Kidney glomerular epithelial cell (primary cell): ENCODE measurements around the gene TUFT1.
A peak's percentile ranks its signal among the peaks of the same experiment; 100 is the strongest.

Experiments used
- DNase-seq: peaks from one replicate; lab custom pipeline; 2025; lab: John Stamatoyannopoulos, UW

TUFT1 gene, protein sequence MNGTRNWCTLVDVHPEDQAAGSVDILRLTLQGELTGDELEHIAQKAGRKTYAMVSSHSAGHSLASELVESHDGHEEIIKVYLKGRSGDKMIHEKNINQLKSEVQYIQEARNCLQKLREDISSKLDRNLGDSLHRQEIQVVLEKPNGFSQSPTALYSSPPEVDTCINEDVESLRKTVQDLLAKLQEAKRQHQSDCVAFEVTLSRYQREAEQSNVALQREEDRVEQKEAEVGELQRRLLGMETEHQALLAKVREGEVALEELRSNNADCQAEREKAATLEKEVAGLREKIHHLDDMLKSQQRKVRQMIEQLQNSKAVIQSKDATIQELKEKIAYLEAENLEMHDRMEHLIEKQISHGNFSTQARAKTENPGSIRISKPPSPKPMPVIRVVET

DNA sequence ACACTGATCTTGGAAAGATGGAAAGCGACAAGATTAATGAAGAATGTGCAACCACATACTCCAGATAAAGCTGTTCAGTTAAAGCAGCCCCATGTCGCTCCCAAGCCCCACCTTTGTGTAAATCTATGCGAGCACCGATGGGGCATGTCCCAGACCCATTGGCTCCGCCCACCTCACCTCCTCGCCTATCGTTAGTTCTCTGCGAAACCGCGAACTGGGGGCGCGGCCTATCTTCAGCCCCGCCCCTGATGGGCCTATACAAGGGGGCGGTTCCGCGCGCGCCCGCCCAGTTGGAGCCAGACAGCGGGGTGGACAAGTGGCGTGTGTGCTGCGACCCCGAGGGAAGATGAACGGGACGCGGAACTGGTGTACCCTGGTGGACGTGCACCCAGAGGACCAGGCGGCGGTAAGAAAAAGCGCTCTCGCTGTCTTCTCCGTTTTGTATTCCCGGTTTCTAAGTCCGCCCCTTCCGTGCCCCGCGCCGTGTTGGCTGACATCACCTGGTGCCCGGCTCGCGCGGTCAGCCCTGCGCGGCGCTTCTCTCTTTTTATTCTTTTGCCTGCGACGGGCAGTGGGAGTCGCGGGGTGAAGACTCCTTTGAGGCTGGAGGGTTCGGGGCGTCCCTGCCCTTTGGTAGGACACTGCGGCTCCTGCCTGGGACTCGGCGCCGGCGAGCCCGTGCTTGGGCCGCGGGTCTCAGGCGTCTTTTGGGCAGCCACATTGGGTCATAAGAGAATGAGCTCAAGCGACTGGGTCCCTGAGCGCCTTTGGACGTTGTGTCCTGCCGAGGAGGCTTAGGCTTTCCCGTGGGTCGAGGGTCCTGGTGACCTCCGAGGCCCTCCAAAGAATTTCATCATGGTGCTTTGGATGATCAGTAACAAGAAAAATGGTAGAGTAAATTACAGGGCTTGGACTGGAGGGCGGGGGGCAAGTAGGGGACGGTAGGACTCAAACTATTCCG, at the start of gene TUFT1:
Gene TUFT1, plus strand, starts transcription at position 289 of the 961 bp plus-strand sequence. Its CDS starts 58 bp downstream, at position 347.
- DNase-seq = peak; percentile 86

DNA sequence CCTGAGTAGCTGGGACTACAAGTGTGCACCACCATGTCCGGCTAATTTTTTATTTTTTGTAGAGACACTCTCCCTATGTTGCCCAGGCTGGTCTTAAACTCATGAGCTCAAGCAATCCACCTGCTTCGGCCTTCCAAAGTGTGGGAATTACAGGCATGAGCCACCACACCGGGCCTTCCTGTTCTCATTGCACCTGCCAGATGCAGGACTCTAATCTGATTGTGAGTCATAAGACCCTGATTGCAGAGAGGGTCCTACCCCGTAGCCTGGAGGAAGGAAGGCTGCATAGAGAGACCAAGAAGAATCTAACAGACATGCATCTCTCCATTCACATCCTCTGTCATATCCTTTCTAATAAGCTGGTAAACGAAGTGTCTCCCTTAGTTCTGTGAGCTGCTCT, 48.5 kb upstream of the TUFT1 start:
- DNase-seq = no peak

DNA sequence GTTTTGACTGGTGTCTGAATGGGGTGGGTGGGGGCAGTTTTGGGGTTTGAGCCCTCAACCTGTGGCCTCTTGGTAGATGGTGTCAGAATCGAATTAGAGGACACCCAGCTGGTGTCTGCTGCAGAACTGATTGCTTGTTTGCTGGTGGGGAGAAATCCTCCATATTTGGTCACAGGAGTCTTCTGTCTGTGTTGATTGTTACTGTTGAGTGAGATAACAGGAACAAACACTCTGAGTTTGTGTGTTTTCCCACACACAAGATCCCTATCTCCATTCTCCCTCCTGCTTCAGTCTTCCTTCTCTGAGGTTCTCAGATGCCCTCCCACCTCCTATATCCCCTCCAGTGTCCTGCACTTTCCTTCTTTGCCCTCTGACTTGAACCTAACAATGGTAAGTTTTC, 48.0 kb upstream of the TUFT1 start:
- DNase-seq = no peak

DNA sequence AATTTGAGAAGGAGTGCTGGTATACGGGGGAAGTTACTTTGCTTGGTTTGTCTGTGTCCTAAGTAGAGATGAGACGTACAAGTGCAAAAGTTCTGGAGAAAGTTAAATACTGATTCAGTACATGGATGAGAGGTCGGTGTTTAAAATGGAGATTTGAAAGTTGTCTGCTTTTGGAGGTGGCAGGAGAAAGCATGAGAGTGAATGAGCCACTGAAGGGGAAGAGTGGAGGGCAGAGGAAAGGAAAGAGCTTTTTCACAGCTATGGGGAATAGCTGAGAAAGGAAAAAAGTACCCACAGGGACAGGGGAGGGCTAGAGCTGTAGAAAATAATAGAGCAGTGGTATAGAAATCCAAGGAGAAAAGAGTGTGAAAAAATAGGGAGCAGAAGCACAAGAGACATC, 47.1 kb upstream of the TUFT1 start:
- no peak for DNase-seq

DNA sequence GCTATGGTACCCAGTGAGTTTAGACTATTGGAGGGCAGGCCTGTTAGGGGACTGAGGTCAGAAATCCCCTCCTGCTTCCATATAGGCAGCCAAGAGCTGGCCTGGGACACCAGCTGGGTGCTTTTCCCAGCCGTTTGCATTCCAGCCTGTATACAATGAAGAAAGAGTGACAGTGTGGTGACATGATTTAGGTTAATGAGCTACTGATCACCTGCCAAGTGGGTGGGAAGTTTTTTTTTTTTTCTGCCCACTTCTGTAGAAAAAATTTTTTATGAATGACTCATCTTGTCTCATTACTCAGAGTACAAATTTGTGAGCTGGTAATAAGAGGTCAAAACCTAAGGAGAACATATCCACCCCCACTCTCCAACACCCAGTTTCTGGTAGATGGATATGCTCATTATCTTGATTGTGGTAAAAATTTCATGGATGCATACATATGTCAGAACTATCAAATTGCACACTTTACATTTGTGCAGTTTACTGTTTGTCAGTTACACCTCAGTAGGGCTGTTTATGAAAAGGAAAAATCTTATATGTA, 45.3 kb upstream of the TUFT1 start:
- DNase-seq = peak; percentile 75

DNA sequence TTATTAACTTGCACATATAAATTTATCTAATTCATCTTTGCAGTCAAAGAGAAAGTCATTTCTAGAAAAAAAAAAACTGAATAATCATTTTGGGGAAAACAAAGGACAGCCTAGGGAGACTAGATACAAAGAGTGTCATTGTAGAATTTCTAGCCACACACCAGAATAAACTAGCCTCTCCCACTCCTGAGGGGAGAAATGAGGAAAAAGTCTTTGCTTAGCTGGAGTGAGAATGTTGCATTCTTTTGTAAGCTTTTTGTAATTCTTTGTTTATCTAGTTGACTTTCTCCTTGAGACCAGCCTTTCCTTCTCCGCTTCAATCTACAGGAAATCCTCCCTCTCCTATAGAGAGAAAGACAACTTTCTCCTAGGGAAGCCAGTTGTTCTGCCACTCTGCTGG, 44.8 kb upstream of the TUFT1 start:
- no peak for DNase-seq

DNA sequence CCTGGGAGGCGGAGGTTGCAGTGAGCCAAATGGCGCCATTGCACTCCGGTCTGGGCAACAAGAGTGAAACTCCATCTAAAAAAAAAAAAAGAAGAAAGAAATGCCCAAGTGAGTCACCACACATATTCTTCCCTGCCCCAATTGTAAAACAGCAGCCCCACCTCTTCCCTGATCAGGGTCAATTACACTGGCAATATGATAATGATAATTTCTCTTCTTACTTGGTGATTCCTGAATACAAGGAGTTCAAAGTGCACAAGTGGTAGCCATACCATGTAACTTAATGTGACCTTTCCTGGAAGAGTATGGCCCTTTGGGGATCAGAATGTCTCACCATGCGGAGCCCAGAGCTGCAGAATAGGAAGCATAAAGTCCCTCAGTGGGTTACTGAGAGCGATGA, 40.7 kb upstream of the TUFT1 start:
- no peak for DNase-seq

DNA sequence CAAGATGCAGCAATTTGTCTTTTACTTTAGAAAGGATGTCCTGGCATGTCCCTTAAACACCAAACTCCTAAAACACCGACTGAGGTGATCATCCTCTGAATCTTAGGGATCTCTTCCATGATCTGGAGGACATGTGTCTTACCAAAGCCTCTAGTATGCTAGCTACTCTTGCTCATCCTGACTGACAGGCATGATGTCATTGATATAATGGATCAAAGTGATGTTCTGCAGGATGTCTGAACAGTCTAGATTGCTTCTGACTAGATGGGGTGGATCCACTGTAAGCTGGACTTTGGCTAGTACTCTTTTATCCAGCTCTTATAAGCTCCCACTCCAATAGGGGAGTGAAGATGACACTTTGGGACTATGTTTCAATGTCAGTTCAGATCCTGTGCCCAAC, 40.2 kb upstream of the TUFT1 start:
- no peak for DNase-seq

DNA sequence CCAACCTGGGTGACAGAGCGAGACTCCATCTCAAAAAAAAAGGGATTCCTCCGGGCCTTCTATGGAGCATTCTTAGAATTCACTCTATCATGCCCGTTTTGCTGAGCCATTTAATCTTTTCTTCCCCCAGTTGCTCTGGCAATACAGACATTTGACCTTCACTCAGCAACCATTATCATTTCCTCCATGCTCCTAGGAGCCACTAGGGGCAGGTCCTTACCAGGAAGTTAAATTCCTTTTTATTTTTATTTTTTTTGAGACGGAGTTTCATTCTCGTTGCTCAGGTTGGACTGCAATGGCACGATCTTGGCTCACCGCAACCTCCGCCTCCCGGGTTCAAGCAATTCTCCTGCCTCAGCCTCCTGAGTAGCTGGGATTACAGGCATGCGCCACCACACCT, 38.6 kb upstream of the TUFT1 start:
- no peak for DNase-seq

DNA sequence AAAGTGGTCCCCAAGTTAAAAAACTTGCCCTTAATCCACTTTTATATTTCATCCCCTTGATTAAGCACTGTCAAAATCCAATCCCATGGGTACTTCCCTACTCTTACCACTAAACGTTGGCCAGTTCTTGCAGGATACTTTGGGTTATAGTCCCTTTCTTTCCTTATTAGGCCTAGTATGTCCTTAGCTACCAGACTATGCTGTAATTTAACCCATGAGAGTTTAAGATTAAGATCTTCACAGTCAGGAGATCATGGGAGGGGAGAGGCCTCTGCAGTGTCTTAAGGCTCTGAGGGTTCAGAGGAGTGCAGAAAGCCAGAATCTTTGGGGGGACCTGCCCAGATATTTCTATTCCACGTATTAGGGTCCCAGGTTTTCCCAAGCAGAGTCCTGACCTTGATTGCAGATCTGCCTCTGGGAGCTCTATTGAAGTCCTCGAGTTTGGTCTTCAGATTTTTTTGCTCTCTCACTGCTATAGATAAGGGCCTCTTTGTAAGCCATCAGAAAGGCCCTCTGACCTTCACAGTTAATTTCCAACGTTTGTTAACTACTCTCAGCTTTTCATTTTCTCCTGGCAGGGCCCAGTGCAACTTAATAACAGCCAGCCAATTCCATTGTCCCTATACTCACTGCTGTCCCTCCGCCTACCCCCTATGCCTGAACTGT, 37.9 kb upstream of the TUFT1 start:
- DNase-seq = no peak

DNA sequence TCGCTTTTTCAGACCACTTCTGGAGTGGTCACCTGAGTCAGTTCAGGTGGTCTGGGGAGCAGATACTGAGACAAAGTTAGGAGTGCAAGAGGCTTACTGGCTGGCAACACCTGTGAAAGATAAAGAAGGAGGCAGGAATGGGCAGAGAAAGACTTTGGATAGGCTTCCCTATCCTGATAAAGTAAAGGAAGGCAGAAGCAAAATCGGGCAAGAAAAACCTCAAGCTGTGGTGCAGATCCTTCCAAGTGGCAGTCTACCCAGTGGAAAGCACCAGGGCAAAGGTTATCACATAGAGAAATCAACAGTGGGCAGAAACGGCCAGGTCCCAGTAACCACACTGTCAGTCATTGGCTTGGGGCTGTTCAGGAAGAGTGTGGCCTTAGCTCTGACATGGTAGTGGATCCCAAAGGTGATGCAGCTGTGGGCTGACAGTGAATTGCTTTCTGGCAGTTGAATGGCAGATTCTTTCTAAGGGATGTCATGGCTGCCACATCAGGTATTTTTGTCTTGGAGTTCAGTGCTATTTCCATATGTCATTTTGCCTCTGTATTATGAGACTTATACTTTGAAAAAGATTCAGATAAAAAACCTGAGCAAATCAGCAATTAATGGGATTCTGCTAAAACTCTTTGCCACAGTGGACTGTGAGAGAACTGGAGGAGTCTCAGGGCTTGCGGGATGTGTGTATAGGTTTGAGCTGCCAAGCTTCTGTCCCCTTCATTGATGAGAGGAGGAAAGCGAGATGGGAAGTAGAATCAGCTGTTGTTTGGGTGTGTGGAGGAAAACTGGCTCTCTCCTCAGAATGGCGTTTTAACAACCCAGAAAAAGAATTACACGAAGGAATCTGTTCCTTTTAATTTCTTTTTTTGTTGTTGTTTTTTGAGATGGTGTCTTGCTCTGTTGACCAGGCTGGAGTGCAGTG, 37.0 kb upstream of the TUFT1 start:
- DNase-seq = no peak

DNA sequence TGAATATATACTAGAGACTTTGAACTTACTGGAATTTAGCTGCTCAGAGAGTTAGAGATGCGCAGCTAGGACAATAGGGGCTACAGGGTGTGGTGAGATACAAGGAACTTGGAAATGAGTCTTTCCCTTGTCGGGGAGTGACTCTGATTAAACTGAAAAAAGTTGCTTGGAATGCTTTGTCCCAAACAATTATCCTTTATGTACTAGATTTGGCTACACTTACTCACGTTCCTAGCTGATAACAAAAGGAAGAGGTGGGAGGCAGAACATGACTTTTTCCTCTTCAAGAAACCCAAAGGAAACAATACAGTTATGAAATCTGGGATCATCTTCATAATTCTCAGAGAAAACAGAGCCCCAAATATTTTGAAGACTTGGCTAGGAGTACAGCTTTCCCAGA, 35.9 kb upstream of the TUFT1 start:
- no peak for DNase-seq

DNA sequence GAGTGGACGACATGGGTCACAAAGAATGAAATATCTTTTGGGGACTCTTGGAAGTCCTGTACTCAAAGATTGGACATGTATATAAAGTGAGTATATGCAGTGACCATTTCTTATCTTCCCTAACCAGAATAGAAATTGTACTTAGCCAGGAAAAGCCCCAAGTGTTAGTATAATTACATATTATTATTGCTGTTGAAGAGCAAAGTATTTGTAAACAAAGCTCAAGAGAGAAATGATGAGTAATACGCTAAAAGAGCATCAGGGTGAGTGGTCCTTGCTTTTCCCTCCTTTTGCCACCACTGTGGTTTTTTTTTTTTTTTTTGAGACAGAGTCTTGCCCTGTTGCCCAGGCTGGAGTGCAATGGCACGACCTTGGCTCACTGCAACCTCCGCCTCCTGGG, 35.4 kb upstream of the TUFT1 start:
- DNase-seq = no peak

DNA sequence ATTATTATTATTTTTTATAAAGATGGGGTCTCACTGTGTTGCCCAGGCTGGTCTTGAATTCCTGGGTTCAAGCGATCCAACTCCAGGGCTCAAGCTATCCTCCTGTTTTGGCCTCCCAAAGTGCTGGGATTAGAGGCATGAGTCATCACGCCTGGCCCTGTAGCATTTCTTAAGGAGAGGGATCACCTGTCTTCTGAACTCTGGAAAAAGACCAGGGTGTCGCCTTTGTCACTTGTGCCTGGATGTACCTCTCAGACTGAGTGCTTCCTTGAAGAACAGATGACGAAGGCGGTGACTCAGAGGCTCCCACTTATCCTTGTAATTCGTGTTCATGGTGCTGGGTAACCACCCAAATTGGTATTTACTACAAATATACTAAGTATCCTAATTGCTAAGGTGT, 31.3 kb upstream of the TUFT1 start:
- no peak for DNase-seq

DNA sequence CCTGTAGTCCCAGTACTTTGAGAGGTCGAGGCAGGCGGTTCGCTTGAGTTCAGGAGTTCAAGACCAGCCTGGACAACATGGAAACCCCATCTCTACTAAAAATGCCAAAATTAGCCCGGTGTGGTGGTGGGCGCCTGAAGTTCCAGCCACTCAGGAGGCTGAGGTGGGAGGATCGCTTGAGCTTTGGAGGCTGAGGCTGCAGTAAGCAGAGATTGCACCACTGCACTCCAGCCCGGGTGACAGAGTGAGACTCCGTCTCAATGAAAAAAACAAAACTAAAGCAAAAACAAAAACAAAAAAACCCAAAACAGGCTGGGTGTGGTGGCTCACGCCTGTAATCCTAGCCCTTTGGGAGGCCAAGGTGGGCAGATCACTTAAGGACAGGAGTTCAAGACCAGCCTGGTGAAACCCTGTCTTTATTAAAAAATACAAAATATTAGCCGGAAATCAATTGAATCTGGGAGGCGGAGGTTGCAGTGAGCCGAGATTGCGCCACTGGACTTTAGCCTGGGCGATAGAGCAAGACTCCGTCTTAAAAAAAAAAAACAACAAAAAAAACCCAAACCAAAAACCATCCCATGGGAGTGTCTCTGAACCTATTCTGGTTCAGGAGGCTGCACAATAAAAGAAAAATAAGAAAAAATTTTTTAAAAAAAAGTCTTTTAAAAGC, 30.6 kb upstream of the TUFT1 start:
- no peak for DNase-seq

DNA sequence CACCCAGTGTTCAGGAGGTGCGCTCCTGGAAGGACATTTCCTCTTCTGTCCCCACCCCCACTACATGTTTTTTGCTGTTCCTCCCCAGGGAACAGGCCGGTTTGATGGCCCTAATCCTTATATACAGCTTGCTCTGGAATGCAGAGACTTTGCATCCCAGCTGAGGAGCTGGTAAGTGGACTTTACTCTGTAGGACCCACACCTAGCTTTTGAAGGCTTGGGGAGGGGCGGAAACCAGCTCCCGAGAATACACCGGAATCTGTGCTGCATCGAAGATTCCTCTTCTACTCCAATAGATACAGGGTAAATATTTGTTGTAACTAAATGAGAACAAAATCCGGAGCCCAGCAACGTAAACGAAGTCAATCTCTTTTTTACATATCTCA, 30.1 kb upstream of the TUFT1 start:
- no peak for DNase-seq

DNA sequence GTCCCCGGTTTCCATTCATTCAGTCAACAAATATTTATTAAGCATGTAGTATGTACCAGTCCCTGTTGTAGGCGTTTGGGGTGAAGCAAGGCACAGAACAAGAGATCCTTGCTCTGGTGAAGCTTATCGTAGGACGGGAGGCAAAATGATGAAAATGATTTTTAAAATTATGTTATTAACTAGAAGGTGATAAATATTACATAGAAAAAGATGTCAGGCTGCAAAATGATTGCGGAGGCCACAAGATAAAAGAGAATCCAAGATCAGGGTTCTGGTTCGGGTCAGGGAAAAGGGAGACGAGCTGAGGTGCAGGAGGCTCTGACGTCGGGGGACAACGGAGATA, 29.5 kb upstream of the TUFT1 start:
- no peak for DNase-seq

DNA sequence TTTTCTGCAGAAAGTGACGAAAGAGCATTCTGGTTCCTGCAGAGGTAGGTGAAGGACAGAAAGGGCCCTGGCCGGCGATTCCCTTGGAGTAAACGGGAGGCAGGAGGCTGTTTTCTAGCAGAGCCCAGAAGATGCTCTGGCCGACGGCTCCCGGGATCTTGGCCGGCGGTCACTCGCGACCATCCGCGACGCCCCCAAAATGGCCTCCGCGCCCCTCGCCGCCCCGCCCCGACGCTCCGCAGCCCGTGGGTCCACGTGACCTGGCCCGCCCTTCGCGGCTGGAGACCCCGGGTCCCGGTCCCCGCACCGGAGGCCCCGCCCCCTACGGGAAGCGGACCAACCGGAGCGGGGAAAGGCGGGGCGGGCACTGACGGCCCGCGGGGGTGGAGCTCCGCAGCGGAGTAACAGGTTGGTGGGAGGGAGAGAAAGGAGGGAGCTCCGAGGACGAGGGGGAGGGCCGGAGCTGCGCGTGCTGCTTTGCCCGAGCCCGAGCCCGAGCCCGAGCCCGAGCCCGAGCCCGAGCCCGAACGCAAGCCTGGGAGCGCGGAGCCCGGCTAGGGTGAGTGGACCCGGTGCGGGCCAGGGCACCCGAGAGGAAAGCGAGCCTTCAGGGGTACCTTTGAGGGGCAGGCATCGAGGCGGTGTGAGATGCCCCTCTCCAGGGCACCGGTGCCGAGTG, 29.0 kb upstream of the TUFT1 start, which contains the start of gene CGN:
Gene CGN, plus strand, starts transcription at position 431 of the 679 bp plus-strand sequence. CDS start 7,133 bp downstream, outside the sequence.
- DNase-seq = peak; percentile 75

DNA sequence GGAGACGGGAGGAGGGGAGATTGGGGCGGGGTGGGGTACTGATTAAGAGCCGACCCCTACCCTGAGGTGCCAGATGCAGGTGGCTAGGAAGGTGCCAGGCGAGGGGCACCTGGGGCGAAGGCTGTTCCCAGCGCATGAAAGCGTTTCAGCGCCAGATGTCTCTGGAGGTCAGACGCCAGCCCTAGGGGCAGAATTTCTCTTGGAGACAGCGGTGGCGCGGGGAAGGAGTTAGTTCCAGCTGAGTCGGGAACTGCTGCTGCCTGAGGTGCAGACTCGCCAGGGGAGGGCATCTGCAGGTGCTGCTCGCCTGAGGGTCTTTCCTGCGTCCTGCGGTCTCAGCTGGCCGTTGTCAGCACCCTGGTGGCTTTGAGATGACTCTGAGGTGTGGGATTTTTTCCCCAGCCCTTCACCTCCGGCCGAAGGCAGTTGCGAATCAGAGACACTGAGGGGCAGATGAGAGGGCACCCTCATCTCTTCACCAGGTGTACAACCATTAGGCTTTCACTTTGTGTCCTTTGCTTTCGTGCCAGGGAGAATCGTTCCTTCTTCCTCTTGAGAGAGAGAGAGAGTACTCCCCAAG, 28.4 kb upstream of the TUFT1 start:
- DNase-seq = no peak

DNA sequence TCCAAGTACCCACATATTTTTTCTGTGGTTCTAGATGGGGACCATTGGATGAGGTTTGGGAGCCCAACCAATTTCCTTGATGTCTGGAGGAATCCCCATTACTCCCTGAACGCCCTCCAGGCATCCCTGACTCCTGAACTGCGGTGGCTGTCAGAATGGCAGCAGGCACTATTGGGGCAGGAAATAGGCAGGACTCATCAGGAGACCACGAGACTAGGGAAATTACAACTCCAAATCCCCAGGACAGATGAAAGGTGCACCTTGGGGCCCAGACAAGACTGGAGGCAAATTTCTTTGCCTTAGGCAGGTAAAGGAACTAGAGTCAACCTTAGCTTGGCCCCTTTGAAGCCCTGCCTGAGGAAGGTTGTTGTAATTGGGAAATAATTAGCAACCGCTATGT, 27.8 kb upstream of the TUFT1 start:
- DNase-seq = no peak
